Activated T-cell treated with anti-CD3 and anti-CD28 coated beads for 4 hours (primary cell): ENCODE results near the gene GPR152.
"Not testable (repeated sequence)": the region's sequence is repeated elsewhere in the genome, so short reads cannot be mapped to it uniquely, and the experiment has no call there.

Experiments used
- DNase-seq: peaks from one replicate; pipeline ENCODE4 v3.0.0-alpha.2; 2020

The GPR152 gene

GRCh38 chr11:67438158-67438902, 14.2 kb downstream of the GPR152 start:
- peak; percentile 65 for DNase-seq

GRCh38 chr11:67437809-67438157, 14.7 kb downstream of the GPR152 start:
- no peak for DNase-seq

GRCh38 chr11:67437082-67437808, 15.3 kb downstream of the GPR152 start, which contains the start of gene PTPRCAP:
Gene PTPRCAP (minus strand): TSS chr11:67437682. CDS start chr11:67437619, 63 bp downstream.
- peak; percentile 66 for DNase-seq

- DNase-seq: peak; percentile 54
These were observed 16.0 kb downstream of the GPR152 start for GRCh38 chr11:67436459-67437081.

GRCh38 chr11:67435727-67436458, 16.6 kb downstream of the GPR152 start:
- no peak for DNase-seq

- DNase-seq: no peak
These were observed 17.4 kb downstream of the GPR152 start for GRCh38 chr11:67435031-67435726.

GRCh38 chr11:67434395-67434881, 18.1 kb downstream of the GPR152 start:
- DNase-seq: no peak

GRCh38 chr11:67433536-67434394, 18.8 kb downstream of the GPR152 start:
- no peak for DNase-seq

- DNase-seq: no peak
These were observed 19.7 kb downstream of the GPR152 start for GRCh38 chr11:67432655-67433349.

GRCh38 chr11:67431346-67432249, 20.9 kb downstream of the GPR152 start:
- no peak for DNase-seq

- no peak for DNase-seq
These were observed 22.8 kb downstream of the GPR152 start for GRCh38 chr11:67429722-67430121.

- no peak for DNase-seq
These were observed 23.4 kb downstream of the GPR152 start for GRCh38 chr11:67429038-67429668.

- peak; percentile 100 for DNase-seq
These were observed 24.2 kb downstream of the GPR152 start, which contains the start of gene RPS6KB2 for GRCh38 chr11:67428052-67429001. Gene RPS6KB2 (plus strand): TSS chr11:67428494. CDS start chr11:67428546, 52 bp downstream.

- not testable (repeated sequence) for DNase-seq
These were observed 25.1 kb downstream of the GPR152 start for GRCh38 chr11:67427364-67427859.

- no peak for DNase-seq
These were observed 28.5 kb downstream of the GPR152 start for GRCh38 chr11:67423891-67424613.

GRCh38 chr11:67423466-67423865, 29.1 kb downstream of the GPR152 start:
- no peak for DNase-seq

GRCh38 chr11:67422891-67423290, 29.6 kb downstream of the GPR152 start:
- no peak for DNase-seq
